Measurements from ENCODE around the gene ARGLU1.

DNA sequence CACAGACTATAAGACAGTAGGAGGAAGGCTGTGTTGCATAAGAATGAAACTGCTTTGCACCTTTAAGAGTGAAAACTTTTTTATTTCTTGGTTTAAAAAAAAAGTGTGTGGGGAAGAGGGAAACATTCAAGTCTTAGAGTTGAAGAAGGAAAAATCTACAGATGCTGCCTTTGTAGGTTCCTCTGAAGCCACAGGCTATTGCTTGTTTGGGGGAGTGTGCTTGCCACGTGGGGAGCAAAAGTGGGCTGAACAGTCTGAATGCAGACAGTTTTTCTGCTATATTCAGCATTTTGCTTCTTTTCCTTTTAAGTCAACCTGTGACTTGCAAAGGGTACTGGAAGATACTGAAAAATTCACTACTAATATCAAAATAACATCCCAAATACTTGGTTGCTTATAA is 69.4 kb downstream of the ARGLU1 start:
- TF ChIP-seq, protein P1, sequence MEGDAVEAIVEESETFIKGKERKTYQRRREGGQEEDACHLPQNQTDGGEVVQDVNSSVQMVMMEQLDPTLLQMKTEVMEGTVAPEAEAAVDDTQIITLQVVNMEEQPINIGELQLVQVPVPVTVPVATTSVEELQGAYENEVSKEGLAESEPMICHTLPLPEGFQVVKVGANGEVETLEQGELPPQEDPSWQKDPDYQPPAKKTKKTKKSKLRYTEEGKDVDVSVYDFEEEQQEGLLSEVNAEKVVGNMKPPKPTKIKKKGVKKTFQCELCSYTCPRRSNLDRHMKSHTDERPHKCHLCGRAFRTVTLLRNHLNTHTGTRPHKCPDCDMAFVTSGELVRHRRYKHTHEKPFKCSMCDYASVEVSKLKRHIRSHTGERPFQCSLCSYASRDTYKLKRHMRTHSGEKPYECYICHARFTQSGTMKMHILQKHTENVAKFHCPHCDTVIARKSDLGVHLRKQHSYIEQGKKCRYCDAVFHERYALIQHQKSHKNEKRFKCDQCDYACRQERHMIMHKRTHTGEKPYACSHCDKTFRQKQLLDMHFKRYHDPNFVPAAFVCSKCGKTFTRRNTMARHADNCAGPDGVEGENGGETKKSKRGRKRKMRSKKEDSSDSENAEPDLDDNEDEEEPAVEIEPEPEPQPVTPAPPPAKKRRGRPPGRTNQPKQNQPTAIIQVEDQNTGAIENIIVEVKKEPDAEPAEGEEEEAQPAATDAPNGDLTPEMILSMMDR (IDR thresholded peaks at IDR 0.05; ENCODE audit: poor library complexity), result no peak
- no peak for TF ChIP-seq EZH2 (IDR thresholded peaks at IDR 0.05; ENCODE audit: borderline replicate concordance)

All from hepatocyte (in vitro differentiated cells).